Erythroblast (primary cell): ENCODE data around the gene GLIPR1.

Experiments
- GATA1 ChIP-seq: IDR thresholded peaks from 2 replicates; pipeline ENCODE4 v1.6.1; 2011; ENCODE audit warnings: low read depth, mild to moderate bottlenecking, control low read depth, low read length, moderate library complexity
- POLR2A ChIP-seq: IDR thresholded peaks from 2 replicates; pipeline ENCODE4 v1.6.1; 2011; ENCODE audit warnings: mild to moderate bottlenecking, low read length

DNA sequence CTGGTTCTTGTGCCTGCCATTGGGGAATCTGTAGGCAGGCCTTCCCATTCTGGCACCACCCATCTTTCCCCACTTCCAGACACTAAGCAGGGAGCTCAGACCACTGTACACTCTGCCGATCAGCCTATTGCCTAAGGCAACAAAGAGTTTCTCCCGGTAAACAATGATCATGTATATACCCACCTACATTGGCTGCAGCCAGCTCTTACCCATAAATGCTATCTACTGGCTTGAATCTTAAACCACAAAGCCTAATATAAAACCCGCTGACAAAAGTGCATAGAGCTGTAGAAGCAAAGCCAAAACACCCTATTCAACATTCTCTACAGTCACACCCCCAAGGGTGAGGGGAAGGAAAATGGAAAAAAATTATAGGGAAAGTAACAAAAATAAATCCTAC, 20.8 kb upstream of the GLIPR1 start:
- no peak for TF ChIP-seq POLR2A
- no peak for TF ChIP-seq GATA1
